CD4-positive, alpha-beta T cell treated with Interleukin-21 for 1 hour (primary cell): ENCODE data around the gene ADAMTS12.
"Not testable (repeated sequence)": the region's sequence is repeated elsewhere in the genome, so short reads cannot be mapped to it uniquely, and the experiment has no call there.

Experiments used
- DNase-seq: peaks from one replicate; pipeline ENCODE4 v3.0.0-alpha.2; 2020

ADAMTS12 gene

GRCh38 chr5:33891788-33892619 lies at the start of gene ADAMTS12:
Gene ADAMTS12 (minus strand): TSS chr5:33891990. CDS start chr5:33891856, 134 bp downstream.
- no peak for DNase-seq

- DNase-seq = no peak
Measured at GRCh38 chr5:33941090-33941489, 49.3 kb upstream of the ADAMTS12 start.

GRCh38 chr5:33939556-33940262 lies 47.9 kb upstream of the ADAMTS12 start:
- no peak for DNase-seq

- no peak for DNase-seq
Measured at GRCh38 chr5:33938881-33939280, 47.1 kb upstream of the ADAMTS12 start.

GRCh38 chr5:33938507-33938796 lies 46.7 kb upstream of the ADAMTS12 start:
- no peak for DNase-seq

GRCh38 chr5:33937707-33938506 lies 46.1 kb upstream of the ADAMTS12 start:
- no peak for DNase-seq

GRCh38 chr5:33937017-33937706 lies 45.4 kb upstream of the ADAMTS12 start:
- no peak for DNase-seq

- no peak for DNase-seq
Measured at GRCh38 chr5:33936381-33937016, 44.7 kb upstream of the ADAMTS12 start, which contains the start of gene RXFP3. Gene RXFP3 (plus strand): TSS chr5:33936386. CDS start chr5:33936741, 355 bp downstream.

- peak; percentile 4 for DNase-seq
Measured at GRCh38 chr5:33936004-33936380, 44.2 kb upstream of the ADAMTS12 start.

DNA sequence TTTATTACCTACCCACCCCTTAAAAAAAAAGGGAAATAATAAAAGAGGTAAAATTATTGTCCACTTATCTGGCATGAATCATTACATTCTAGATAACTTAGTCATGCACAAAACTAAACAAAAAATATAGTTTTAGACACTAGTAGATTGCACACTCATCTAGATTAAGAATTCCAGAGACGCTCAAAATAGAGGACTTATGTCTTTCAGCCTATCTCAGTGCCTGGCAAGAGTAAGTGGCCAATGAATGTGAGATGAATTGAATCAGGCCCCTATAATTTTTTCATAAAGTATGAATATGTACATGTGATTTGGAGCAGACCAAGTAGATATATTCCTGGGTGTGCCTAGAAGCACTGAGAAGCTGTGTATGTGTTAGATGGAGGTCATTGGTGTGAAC lies 42.4 kb upstream of the ADAMTS12 start:
- no peak for DNase-seq

GRCh38 chr5:33933723-33934169 lies 42.0 kb upstream of the ADAMTS12 start:
- DNase-seq = no peak

- no peak for DNase-seq
Measured at GRCh38 chr5:33931136-33931535, 39.3 kb upstream of the ADAMTS12 start.

DNA sequence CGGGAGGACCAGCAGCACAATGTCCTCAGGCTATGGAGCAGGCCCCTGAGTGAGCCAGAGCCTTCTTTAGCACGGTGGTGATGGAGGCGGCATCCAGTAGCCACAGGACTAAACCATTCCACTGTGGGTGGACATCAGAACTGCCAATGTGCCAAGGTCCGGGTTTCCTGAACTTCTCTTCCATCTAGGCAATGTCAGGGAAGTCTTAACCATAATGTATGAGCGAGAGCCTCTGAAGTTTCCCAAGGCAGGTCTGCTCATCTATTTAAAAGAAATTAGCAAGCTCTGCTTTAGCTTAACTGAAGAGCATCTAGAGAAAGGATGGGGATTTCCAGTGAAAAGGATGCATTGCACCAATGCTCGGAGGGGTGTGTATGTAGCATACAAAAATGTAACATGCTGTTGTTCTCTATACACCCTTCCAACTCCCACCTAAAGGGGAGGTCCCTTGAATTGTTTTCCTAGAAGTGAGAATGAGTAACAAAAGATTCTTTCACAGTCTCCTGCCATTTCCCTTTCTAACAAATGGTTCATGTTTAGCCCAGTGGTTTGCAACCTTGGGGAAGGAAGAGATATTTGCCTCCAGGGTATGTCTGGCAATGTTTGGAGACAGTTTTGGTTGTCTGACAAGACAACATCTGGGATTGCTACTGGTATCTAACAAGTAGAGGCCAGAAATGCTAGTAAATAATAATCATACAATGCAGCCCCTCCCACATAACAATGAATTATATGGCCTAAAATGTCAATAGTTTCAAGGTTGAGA lies 38.3 kb upstream of the ADAMTS12 start:
- no peak for DNase-seq

GRCh38 chr5:33928283-33928682 lies 36.5 kb upstream of the ADAMTS12 start:
- DNase-seq = no peak

DNA sequence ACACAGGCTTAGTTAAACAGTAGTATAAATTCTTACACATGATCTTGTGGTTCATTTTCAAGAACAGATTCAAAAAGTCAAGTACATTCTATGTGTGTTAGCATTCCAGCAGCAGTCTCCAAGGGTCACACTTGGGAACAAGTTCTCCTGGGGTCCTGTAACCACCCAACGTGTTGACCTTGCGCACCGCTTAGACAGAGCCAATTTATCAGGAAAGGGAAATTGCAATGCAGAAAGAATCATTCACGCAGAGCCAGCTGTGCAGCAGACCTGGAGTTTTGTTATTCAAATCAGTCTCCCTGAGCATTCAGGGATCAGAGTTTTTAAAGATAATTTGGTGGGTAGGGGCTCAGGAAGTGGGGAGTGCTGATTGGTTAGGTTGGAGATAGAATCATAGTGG lies 35.9 kb upstream of the ADAMTS12 start:
- DNase-seq = no peak

DNA sequence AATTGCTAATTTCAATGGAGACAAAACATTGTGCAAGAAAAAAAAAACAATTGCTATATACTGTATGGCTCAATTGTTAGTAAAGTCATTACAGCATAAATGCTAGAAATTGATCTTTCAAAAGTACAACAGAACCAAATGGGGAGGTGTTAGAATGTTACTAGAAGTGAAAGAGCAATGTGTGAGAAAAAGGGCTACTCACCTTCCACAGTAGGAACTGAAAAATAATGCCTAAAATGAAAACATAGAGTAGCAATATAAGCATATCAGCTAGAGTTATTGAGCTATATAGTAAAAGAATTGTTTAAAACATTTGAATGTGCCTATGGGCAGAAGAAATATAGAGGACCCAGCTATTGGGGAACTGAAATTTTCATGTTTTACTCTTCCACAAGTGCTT lies 33.5 kb upstream of the ADAMTS12 start:
- no peak for DNase-seq

- DNase-seq = no peak
Measured at GRCh38 chr5:33921002-33921401, 29.2 kb upstream of the ADAMTS12 start.

DNA sequence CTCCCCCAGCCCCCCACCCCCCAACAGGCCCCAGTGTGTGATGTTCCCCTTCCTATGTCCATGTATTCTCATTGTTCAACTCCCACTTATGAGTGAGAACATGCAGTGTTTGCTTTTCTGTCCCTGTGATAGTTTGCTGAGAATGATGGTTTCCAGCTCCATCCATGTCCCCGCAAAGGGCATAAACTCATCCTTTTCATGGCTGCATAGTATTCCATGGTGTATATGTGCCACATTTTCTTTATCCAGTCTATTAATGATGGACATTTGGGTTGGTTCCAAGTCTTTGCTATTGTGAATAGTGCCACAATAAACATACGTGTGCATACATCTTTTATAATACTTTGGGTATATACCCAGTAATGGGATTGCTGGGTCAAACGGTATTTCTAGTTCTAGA lies 23.1 kb upstream of the ADAMTS12 start:
- DNase-seq = not testable (repeated sequence)

DNA sequence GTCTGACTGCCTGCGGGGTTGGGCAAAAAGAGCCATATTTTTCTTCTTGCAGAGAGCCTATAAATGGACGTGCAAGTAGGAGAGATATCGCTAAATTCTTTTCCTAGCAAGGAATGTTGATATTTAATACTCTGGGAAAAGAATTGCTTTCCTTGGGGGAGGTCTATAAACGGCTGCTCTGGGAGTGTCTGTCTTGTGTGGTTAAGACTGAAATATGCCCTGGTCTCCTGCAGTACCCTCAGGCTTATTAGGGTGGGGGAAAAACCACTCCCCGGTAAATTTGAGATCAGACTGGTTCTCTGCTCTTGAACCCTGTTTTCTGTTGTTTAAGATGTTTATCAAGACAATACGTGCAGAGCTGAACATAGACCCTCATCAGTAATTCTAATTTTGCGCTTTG lies 14.5 kb upstream of the ADAMTS12 start:
- DNase-seq = not testable (repeated sequence)

- DNase-seq = no peak
Measured at GRCh38 chr5:33905381-33905780, 13.6 kb upstream of the ADAMTS12 start.

DNA sequence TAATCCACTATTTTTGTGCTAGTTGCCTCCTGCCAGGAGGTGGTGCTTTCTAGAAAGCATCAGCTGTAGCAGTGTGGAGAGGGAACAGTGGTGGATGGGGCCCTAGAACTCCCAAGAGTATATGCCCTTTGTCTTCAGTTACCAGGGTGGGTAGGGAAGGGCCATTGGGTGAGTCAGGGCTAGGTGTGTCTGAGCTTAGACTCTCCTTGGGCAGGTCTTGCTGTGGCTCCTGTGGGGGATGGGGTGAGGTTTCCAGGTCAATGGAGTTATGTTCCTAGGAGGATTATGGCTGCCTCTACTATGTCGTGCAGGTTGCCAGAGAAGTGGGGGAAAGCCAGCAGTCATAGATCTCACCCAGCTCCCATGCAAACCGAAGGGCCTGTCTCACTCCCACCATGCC lies 11.3 kb upstream of the ADAMTS12 start:
- no peak for DNase-seq

GRCh38 chr5:33901156-33901555 lies 9.4 kb upstream of the ADAMTS12 start:
- DNase-seq = no peak
